ENCODE data around the gene CDC42EP3.

CDC42EP3 gene, protein sequence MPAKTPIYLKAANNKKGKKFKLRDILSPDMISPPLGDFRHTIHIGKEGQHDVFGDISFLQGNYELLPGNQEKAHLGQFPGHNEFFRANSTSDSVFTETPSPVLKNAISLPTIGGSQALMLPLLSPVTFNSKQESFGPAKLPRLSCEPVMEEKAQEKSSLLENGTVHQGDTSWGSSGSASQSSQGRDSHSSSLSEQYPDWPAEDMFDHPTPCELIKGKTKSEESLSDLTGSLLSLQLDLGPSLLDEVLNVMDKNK

DNA sequence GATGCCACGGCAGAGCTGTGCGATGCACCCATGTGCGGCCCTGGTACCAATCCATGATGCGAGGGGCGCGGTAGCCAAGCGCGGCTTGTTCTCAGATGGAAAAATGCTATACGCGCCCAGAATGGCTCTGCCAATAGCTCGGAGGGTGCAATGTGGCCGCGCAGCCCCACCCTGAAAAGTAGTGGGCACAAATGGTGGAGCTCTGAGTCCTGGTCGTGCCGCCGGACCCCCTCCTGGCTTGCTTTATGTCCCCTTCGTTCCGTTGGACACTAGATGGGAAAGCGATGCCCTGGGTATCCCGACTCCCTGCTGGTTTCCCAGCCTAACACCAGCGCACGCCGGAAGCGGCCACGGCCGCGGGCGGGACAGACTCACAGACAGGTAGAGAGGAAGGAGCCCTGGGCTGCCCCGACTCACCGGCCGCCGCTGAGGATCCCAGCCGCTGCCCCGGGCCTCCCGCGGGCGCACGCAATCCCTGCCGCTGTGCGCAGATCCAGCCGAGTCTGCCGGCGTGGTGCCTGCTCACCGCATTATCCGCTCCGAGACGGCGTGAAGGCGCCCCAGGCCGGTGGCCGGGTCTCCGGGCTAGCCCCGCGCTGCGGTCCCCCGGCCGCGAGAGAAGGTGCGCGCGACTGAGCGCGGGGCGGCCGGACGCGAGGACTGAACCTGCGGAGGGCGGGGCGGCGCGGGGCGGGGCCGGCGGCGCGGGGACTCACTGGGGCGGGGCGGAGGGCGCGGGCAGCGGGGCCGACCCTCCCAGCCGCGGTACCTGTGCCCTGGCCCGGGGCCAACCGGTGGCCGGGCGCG lies at the start of gene CDC42EP3:
Gene CDC42EP3 (minus strand): TSS at position 634 of the 807 bp plus-strand sequence. CDS start 25,055 bp downstream, outside the sequence.
- DNase-seq (ENCODE audit: low read depth): peak; percentile 71

DNA sequence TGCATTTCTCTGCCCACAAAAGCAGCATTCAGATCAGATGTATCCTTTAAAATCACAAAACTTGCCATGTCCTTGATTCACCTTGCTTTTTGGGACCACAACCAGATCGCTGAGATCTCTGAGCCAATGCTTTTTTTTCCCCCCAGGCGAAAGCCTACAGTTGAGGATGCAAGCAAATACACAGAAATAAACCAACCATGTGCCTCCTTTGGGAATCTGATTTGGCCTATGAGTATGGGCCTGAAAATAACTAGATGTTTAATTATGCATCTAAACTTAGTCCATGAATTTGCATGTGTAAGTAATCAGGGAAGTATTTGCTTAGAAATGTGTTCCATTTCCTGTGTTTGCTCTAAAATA lies 49.7 kb upstream of the CDC42EP3 start:
- DNase-seq (ENCODE audit: low read depth): no peak

DNA sequence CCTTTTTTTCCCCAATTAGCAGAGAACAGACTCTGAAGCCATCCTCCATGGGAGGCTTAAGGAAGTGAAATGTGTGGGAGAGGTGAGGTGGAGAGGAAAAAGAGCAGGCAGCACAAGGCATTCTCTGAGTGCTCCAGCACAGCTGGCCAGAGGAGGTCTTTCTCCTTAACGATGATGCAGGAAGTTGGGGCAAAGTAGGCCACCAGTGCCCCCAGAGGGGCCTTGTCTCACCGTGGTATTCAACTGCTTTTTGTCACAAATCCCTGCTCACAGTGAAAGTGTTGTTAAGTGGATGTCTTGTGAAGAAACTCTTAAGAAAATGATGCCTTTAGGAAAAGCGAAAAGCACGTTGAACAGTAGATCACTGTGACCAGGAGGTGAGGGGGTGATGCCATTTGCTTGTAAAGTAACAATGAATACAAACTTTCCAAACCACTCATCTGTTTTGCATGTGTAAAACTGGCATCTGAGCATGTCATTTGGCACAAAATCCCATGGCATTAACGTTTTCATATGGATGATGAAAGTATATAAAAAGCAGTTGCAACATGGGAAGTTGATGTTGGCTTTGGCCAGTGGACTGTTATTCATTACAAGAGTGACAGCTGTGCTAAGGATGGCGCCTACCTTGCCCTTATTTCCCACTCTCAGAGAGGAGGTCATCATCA lies 49.2 kb upstream of the CDC42EP3 start:
- DNase-seq (ENCODE audit: low read depth): no peak

DNA sequence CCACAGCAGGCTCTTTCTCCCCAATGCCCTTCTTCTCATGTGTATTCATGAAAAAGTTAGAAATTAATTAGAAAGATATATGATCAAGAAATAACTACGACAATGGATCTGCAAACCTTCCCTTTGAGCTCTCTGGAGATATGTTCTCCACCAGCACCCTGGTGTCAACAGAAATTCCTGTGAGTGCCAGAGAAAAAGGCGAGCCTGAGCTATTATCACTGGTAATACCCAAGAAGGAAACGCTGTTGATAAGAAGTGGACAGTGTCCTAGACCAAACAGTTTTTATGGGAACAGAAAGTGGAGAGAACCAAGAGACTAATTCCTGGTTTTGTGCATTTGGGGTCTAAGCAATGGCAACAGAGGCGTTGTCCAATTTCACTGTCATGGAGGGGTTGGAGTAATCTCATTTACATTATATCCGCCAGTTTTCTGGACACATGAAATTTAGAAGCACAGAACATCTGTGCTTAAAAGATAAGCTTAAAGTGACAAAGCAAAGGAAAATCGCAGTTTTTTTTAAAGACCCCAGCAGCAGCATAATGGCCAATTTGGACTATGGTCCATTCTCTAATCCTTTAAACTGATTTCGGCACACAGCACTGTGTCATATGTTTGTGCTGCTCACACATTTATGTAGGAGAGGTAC lies 47.2 kb upstream of the CDC42EP3 start:
- no peak for DNase-seq (ENCODE audit: low read depth)

DNA sequence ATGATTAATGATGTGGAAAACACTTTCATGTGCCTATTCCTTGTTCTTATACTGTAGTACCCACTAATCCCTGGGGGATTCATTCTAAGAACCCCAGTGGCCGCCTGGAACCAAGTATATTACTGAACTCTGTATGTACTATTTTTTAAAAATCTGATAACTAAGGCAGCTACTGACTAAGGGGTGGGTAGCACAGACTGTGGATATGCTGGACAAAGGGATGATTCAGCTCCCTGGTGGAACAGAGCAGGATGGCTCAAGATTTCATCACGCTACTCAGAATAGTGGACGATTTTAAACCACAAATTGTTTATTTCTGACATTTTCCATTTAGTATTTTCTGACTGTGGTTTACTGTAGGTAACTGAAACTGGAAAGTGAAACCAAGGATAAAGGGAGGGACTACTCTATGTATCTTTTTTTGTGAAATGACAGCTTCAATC lies 41.8 kb upstream of the CDC42EP3 start:
- DNase-seq (ENCODE audit: low read depth): no peak

DNA sequence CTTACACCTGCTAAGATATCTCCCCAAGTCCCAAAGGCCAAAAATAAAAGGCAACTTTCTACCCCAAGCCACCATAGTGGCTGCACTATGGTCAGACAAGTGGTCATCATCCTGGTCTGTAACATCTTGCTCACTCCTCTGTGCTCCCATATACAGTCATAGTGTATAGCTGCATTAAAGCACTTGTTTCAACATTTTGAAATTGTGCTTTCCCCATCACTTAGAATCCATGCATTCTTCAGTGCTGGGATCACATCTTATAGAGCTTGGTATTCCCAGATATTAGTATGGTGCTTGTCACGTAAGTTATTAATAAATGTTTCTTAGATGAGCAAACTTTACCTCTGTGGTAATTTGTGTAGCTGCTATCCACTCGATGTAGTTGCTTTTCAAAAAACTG lies 40.4 kb upstream of the CDC42EP3 start:
- DNase-seq (ENCODE audit: low read depth): no peak

DNA sequence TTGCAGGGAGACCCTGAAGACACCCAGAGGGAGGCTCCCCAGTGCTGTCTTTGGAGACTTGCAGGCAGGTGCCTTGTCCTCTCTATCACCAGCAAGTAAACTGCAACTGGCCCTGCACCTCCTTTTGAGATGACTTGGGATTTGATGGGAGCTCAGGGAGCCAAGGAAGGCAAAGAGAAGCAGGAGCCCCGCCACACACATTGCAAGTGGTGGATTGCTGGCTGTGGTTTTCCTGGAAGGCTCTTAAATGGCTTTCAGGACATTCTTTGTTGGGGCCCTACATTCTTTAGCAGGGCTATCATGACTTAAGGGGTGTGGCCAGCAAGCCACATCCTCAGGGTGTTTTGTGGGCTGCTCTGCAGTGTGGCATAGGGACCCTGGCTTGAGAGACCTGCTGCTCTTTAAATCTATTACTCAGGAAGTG lies 39.9 kb upstream of the CDC42EP3 start:
- DNase-seq (ENCODE audit: low read depth): no peak

DNA sequence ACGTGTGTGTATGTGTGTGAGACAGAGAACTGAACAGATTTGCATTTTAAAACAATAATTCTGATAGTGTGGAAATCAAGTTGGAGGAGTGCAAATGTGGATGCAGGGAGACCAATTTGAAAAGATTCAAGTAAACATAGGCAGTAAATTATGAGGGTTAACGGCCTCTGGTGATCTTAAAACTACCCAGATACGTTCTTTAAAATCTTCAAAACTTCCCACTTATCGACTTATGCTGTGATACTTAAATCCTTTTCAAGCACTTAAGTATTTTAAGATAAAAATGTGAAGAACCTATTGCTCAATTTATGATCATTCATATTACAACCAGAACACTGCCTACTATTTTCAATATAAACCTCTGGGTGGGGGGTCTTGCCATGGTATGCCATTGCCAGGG lies 37.7 kb upstream of the CDC42EP3 start:
- no peak for DNase-seq (ENCODE audit: low read depth)

DNA sequence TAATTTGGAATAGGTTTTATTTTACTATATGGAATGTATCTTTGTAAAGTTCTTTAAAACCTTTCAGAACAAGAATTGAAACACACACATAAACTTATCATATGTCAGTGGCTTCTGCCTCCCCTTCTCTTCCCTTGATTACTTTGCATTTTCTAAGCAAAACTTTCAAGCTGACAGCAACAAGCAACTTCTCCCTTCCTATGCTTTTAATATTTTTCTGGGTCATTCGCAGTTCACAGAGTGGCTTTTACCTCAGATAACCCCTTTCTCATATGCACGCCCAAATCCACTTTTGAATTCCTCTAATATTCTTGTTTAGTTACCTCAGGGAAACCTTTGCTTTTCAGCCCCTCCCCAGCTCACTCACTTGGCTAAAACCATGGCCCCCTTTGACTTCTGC lies 36.7 kb upstream of the CDC42EP3 start:
- no peak for DNase-seq (ENCODE audit: low read depth)

DNA sequence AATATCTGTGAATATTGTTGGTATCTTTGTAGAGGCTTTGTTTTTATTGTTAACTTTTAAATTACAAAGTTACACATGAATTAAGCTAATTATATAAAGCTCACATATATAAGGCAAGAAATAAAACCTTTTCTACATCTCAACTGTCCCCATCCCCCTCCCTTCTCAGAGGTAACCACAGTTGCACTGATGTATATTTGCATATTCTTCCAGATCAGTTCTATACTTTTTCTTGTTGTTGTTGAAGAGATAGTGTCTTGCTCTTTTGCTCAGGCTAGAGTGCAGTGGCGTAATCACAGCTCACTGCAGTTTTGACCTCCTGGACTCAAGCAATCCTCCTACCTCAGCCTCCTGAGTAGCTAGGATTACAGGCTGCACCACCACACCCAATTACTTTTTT lies 36.0 kb upstream of the CDC42EP3 start:
- no peak for DNase-seq (ENCODE audit: low read depth)

DNA sequence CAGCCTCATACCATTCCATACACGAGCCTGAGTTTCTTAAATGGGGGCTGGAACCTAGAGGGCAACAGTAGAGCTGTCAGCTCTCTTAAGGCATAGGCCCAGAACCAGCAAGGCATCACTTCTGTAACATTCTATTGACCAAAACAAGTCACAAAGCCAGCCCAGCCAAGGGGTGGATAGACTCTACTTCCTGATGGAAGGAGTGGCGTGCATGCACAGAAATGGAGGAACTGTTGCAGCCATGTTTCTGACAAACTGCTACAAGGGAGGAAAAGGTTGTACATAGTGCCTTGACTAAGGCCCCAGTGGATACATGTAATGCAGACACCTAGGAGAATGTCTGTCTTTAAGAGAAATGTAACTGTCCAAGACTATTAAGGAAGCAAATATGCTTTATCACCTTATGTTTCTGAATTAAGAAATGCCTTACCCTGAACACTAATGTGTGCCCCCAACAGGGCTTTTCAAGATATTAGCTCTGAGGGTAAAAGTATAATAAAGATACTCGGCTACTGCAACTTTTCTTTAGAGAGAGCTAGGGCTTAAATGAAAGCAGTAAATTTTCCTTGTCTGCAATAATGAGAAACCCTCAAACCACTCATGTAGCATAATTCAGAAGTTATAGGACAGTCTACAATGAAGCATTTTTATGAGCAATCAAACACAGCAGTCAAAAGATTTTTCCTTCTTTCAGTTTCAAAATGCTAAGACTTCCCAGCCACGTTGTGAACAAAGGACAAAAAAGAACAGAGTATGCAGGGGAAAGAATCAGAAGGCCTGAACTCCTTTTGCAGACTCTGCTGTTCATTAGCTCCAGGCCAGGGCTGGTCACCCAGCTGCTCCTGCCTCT lies 35.1 kb upstream of the CDC42EP3 start:
- no peak for DNase-seq (ENCODE audit: low read depth)

DNA sequence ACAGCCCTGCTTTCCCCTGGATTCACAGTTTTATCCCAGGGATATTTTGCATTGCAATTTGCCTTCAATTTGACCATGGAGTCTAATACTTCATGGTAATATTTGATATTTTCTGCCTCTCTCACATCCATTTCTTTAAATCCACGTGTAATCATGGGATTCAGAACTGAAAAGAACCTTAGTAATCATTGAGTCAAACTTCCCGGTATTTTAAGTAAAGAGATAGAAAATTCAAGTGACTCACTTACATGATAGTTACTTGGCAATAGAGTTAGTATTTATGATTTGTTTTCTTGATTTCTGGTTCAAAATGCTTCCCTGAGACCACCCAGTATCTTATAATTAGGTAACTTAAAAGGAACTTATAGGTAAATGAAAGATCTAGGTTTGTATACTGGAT lies 33.7 kb upstream of the CDC42EP3 start:
- no peak for DNase-seq (ENCODE audit: low read depth)

DNA sequence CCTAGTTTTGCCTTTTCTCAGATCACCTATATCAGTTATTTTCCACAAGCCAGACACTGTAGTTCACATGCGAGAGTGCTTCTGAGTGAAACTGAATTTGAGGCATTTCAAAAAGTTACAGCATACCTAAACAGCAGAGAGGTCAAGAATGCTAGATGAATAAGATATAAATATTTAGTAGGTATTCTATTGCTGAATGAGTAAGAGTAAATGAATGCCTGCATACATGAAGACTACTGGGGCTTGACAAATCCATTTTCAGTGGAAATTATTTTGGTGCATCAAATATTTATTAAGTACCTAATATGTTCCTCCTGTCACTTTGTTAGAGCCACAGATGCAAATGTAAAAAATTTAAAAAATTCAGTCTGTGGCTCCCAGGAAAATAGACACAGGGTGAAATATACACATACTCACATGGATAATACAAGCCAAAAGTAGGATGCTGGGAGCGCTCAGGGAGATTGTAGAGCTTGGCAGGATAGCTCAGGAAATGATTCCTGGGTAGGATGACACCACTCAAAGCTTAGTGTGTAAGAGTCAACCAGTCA lies 27.6 kb upstream of the CDC42EP3 start:
- DNase-seq (ENCODE audit: low read depth): no peak

DNA sequence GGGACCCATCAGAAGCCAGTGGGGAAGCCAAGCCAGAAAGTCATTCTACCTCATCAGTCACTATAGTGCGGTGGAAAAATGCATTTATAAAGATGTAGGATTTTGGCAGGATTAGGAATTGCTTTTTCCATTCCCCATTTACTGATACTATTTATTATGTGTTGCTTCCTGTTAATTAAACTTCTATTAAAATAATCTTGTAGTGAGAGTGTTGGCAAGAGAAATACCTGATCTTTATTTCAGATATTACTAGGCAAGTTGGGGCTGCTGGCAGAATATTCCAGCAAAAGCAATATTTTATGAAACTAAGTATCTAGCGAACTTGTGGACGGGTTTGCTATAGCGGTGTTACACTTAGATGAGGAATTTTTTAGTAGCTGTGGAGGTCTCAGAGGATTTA lies 23.9 kb upstream of the CDC42EP3 start:
- no peak for DNase-seq (ENCODE audit: low read depth)

DNA sequence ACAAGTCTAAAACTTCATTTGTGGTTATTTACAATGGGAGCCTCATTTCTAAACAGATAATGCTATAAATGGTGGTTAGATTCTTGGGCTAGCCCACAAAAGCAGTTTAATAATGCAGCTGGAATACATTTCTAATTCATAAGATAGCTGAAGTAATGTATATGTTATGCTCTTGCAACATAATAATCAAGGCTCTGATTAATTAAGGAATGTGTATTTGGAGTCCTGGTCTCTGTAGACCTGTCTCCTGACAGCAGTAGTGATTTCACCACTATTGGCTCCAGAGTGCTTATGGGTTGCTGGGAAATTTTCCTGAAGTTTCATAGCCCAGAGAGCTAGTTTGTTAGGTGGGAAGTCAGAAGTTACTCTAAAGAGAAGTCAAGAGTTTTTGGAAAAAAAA lies 21.3 kb upstream of the CDC42EP3 start:
- no peak for DNase-seq (ENCODE audit: low read depth)

DNA sequence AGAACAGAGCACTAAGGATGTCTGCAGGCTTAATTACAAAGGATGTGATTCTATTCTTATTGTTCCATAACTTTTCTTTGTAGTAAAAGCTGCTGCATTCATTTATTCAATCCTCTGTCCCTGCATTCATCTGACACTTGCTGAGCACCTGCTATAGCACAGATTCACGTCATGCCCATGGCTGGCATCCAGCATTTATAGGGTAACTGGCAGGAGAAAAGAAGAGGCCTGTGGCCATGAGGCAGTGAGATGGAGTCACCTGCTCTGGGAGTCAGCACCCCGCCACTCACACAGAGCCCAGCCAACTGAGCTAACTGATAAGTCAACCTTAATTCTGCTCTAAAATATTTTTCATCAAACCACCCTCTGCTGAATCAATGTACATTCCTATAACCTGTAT lies 18.3 kb upstream of the CDC42EP3 start:
- no peak for DNase-seq (ENCODE audit: low read depth)

DNA sequence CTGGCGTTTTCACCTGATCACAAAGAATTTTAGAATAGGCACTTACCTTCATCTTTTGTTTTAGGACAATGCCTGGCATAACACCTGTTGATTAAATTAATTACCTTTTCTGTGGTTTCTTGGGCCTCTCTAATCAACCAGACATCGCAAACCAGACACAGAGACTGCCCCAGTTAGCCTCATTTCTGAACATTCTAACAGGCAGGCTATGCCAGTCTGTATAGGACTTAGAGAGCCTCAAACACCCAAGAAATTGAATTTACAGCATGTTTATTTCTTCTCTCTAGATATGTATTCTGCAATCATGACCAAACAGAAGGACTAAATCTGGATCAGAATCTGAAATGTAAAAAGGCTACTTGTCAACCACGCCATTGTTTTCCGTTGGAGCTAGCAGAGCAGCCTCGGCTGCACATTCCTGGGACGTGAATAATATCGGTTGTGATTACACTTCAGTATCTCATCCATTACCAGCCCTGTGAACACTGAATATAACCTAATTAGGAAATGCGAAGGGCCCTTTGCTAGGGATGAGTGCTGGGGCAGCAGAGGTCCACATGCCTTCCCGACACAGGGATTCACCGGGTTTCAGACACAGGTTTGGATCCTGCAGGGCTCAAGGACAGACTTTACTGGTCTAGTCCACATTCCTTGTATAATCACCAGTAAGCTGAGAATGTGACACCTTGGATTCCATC lies 17.5 kb upstream of the CDC42EP3 start:
- no peak for DNase-seq (ENCODE audit: low read depth)

DNA sequence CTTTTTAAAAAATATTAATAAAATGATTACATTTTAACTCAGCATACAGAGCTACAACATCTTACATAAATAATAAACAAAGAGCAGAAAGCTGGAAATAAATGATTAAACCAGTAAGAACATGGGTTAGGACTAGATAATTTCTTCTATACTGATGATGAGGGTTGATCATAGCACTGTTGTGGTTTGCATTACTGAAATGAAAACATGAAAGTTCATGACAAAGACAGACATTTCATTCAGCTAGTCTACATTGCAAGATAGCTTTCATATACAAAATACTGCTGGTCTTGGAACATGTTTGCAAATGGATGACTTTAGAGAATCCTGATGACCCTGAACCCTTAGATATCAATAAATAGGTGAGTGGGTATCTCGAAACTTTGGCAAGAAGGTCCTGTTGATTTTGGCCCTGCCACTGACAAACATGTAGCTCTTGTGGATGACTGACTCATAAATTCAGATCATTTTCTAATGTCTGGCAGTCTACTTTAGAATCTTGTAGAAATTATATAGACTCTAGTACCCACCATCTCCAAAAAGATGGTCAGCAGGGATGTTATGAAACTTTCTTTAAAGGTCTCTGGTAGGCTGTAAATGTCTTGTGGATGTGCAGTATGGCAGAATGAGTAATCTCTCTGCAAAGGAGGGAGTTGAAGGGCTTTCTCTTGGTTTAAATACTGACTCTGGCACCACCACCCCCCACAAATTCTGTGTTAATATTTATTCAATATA lies 15.5 kb upstream of the CDC42EP3 start:
- no peak for DNase-seq (ENCODE audit: low read depth)

DNA sequence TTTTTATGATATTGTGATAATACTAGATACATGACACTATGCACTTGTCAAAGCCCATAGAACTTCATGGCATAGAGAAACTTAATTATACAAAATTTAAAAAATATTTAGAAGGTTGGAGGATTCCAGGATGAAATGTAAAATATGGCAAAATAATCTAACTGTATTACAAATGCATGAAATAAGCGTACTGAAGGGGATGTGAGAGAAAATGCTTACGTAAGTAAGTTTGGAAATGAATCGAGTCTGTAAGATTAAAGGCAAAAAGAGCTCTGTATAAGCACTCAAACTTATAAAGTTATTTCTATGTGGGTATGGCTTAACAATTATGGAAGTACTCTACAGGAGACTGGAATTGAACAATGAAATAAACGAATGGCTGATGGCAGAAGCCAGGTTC lies 13.4 kb upstream of the CDC42EP3 start:
- DNase-seq (ENCODE audit: low read depth): no peak

All from activated T-helper 9 cell treated with anti-CD3 and anti-CD28 coated beads, Interleukin-2, amount 50 U/mL, for 16 hours (primary cell).